GM12878 (cell line): ENCODE results near the gene VPS18. TPM values are rescaled to one million over a fixed set of nuclear protein-coding genes. Genes with fewer than 3 reads are reported as not detected.

Source experiments
- ATAC-seq: fragments of 200-7000 bp; cut with Tn5 transposase; 3 replicates; pipeline ENCODE4 v1.9.1; 2020; ENCODE audit warnings: mild to moderate bottlenecking, moderate library complexity
- BruUV-seq: library from RNA; stranded (reverse); fragments of 400-500 nt; replicated peaks from 2 replicates; lab custom pipeline; 2021; lab: Mats Ljungman, UMichigan
- CTCF ChIA-PET: fragments of 300-600 bp; sonication (Branson Sonifier 250); formaldehyde crosslinking; extraction: SDS; loops from one replicate; lab custom pipeline; 2021; ENCODE audit warnings: inconsistent platforms; lab: Yijun Ruan, JAX
- POLR2A ChIA-PET: fragments of 350-600 bp; formaldehyde crosslinking; extraction: SDS; loops from one replicate; lab custom pipeline; 2021; ENCODE audit warnings: inconsistent platforms; lab: Charles Lee
- RAD21 ChIA-PET: fragments of 300-600 bp; sonication (Branson Sonifier 250); formaldehyde crosslinking; loops from one replicate; lab custom pipeline; 2023; ENCODE audit warnings: antibody characterized with exemption; ENCODE audit not compliant: unreplicated experiment; lab: Charles Lee
- SMC1A ChIA-PET: fragments of 300-600 bp; sonication (Branson Sonifier 250); formaldehyde crosslinking; loops from one replicate; lab custom pipeline; 2023; ENCODE audit not compliant: unreplicated experiment, uncharacterized antibody; lab: Charles Lee
- DNase-seq: peaks from one replicate; pipeline ENCODE4 v3.0.0-alpha.2; 2011; ENCODE audit warnings: low read depth, low spot score
- FAIRE-seq: peaks from 3 replicates; lab custom pipeline; 2011; peaks lifted over from hg19 to GRCh38; lab: Jason Lieb, UNC
- H2AFZ ChIP-seq: 2 replicates; pipeline ENCODE4 v1.6.0; 2011; ENCODE audit warnings: low read depth, low read length, control low read depth; ENCODE audit not compliant: control insufficient read depth
- H3K27ac ChIP-seq: 2 replicates; pipeline ENCODE4 v1.5.1; 2011; ENCODE audit warnings: control low read depth; ENCODE audit not compliant: control insufficient read depth, insufficient read depth
- H3K27me3 ChIP-seq, 2 experiments: replicated peaks in 1 of 2; 2 replicates each; pipeline versions ENCODE4 v1.6.0 to v1.6.1; 2011; ENCODE audit warnings: low read length in 1 of 2; ENCODE audit not compliant: control insufficient read depth in 2 of 2, insufficient read depth in 2 of 2
- H3K36me3 ChIP-seq, 2 experiments: 2 replicates each; pipeline ENCODE4 v1.5.1; 2011; ENCODE audit warnings: low read length in 1 of 2; ENCODE audit not compliant: control insufficient read depth in 2 of 2, insufficient read depth in 2 of 2
- H3K4me1 ChIP-seq: 2 replicates; pipeline ENCODE4 v1.6.1; 2011; ENCODE audit warnings: mild to moderate bottlenecking, low read length, moderate library complexity, mixed read lengths; ENCODE audit not compliant: control insufficient read depth, insufficient read depth
- H3K4me2 ChIP-seq: 2 replicates; pipeline ENCODE4 v1.6.0; 2011; ENCODE audit warnings: control low read depth; ENCODE audit not compliant: control insufficient read depth, insufficient read depth
- H3K4me3 ChIP-seq: fragments of 200-600 bp; sonication (generic); 2 replicates; pipeline ENCODE4 v1.5.1; 2016
- H3K79me2 ChIP-seq: 2 replicates; pipeline ENCODE4 v1.6.0; 2011; ENCODE audit warnings: low read length; ENCODE audit not compliant: control insufficient read depth, insufficient read depth
- H3K9ac ChIP-seq: 2 replicates; pipeline ENCODE4 v1.8.0; 2011; ENCODE audit warnings: low read length, control low read depth, mixed read lengths; ENCODE audit not compliant: control insufficient read depth, insufficient read depth
- H3K9me3 ChIP-seq: replicated peaks from 3 replicates; pipeline ENCODE4 v1.5.1; 2011; ENCODE audit warnings: mild to moderate bottlenecking, low read length; ENCODE audit not compliant: control insufficient read depth, insufficient read depth
- H4K20me1 ChIP-seq: 2 replicates; pipeline ENCODE4 v1.6.0; 2011; ENCODE audit not compliant: control insufficient read depth, insufficient read depth
- BCL11A ChIP-seq: IDR thresholded peaks from 2 replicates; pipeline ENCODE4 v1.6.1; 2011; ENCODE audit warnings: low read depth, low read length
- ETV6 ChIP-seq, 2 experiments: fragments of 450-650 bp in 1 of 2; IDR thresholded peaks in 1 of 2; conservative IDR thresholded peaks in 1 of 2; 2 replicates each; pipeline ENCODE4 v1.6.1; 2014; ENCODE audit warnings: antibody characterized with exemption in 1 of 2, borderline replicate concordance in 1 of 2, low read depth in 1 of 2, mild to moderate bottlenecking in 1 of 2, moderate library complexity in 1 of 2
- IRF4 ChIP-seq: IDR thresholded peaks from 2 replicates; pipeline ENCODE4 v1.6.1; 2011; ENCODE audit warnings: low read depth, low read length
- IRF5 ChIP-seq: fragments of 450-650 bp; IDR thresholded peaks from 2 replicates; pipeline ENCODE4 v1.6.1; 2017; ENCODE audit warnings: borderline replicate concordance
- MTA2 ChIP-seq: fragments of 450-650 bp; IDR thresholded peaks from 2 replicates; pipeline ENCODE4 v1.6.1; 2016; ENCODE audit warnings: low read depth, mild to moderate bottlenecking, moderate library complexity
- NFYA ChIP-seq: IDR thresholded peaks from 2 replicates; pipeline ENCODE4 v1.6.1; 2011; ENCODE audit warnings: low read depth, mild to moderate bottlenecking, low read length, improper control_type of control experiment, borderline replicate concordance
- RELA ChIP-seq: fragments of 450-650 bp; IDR thresholded peaks from 2 replicates; pipeline ENCODE4 v1.8.0; 2014; ENCODE audit warnings: borderline replicate concordance; ENCODE audit not compliant: partially characterized antibody
- RFX5 ChIP-seq: IDR thresholded peaks from 2 replicates; pipeline ENCODE4 v1.6.1; 2011; ENCODE audit warnings: low read depth, low read length, improper control_type of control experiment
- SPI1 ChIP-seq: IDR thresholded peaks from 2 replicates; pipeline ENCODE4 v1.6.1; 2011; ENCODE audit warnings: low read depth, mild to moderate bottlenecking, low read length, moderate library complexity, borderline replicate concordance; ENCODE audit not compliant: insufficient read depth
- SREBF2 ChIP-seq: IDR thresholded peaks from 2 replicates; pipeline ENCODE4 v1.6.1; 2012; ENCODE audit warnings: mild to moderate bottlenecking, low read length
- ZBED1 ChIP-seq: IDR thresholded peaks from 2 replicates; pipeline ENCODE4 v1.6.1; 2016; ENCODE audit warnings: borderline replicate concordance
- ZBTB11 ChIP-seq: fragments of 450-650 bp; formaldehyde crosslinking; IDR thresholded peaks from 2 replicates; pipeline ENCODE4 v1.5.0; 2022; ENCODE audit warnings: mild to moderate bottlenecking, missing genetic modification characterization
- ZBTB33 ChIP-seq: fragments of 450-650 bp; IDR thresholded peaks from 2 replicates; pipeline ENCODE4 v1.6.1; 2017; ENCODE audit warnings: mild to moderate bottlenecking
- ZNF622 ChIP-seq: fragments of 450-650 bp; IDR thresholded peaks from 2 replicates; pipeline ENCODE4 v1.6.1; 2017; ENCODE audit warnings: mild to moderate bottlenecking, inconsistent platforms
- ZSCAN29 ChIP-seq: fragments of 450-650 bp; IDR thresholded peaks from 2 replicates; pipeline ENCODE4 v1.6.1; 2017; ENCODE audit warnings: mild to moderate bottlenecking, moderate library complexity
- WGBS: methylation state at CpG from one replicate; pipeline ENCODE4 v1.1.6; 2016; ENCODE audit warnings: low lambda C conversion rate; ENCODE audit not compliant: insufficient replicate concordance, insufficient coverage; ENCODE audit errors: missing lambda C conversion rate; 5-methylcytosine and 5-hydroxymethylcytosine counted together
- in situ Hi-C: fragments of 300-500 bp; cut with MboI; formaldehyde crosslinking; loops from 9 replicates; pipeline ENCODE4 v1.14.3; 2018; ENCODE audit warnings: mixed read lengths
- intact Hi-C: fragments of 100-400 bp; cut with micrococcal nuclease; formaldehyde crosslinking; loops from one replicate; pipeline ENCODE4 v1.14.2; 2022; ENCODE audit not compliant: unreplicated experiment
- polyA plus RNA-seq, 11 experiments: library from polyadenylated mRNA; depleted of rRNA in 4 of 11; unstranded in 6 of 11; stranded (reverse) in 5 of 11; fragments of >200 nt; fragmentation: Nextera tagmentation in 4 of 11; fragmentation: Illumina TruSeq in 1 of 11; extraction: Ambion mirVana in 4 of 11; extraction: Trizol in 1 of 11; gene quantifications; 1 replicate in 1 of 11; 2 replicates in 10 of 11; pipeline versions ENCODE4 v1.2.1 to v1.2.3, GENCODE V29; 2011 to 2016; ENCODE audit warnings: inconsistent platforms in 2 of 11, missing spikeins in 2 of 11, low read depth in 1 of 11
- total RNA-seq, 4 experiments: library from RNA; depleted of rRNA in 3 of 4; stranded (reverse); fragments of >200 nt in 3 of 4; fragmentation: Illumina TruSeq in 1 of 4; extraction: Trizol in 1 of 4; gene quantifications; 2 replicates each; pipeline versions ENCODE4 v1.2.1 to v1.2.3, GENCODE V29; 2013 to 2021

VPS18 gene
- total and polyA plus RNA-seq, 10 of the 15 experiments (the other 5 are each of a cell fraction or from before 2014, with no cell fraction given): 0.71 to 20.4 (median 10.6) TPM

GRCh38 chr15:40873694-40874561 lies 20.3 kb upstream of the VPS18 start, which contains the start of gene RHOV:
TSS of gene RHOV (minus strand) at chr15:40874234. CDS start at chr15:40874139, 95 bp downstream.
- peak; percentile 80 for ATAC-seq
- intact Hi-C loops: loop anchor here (2.0 to 10.0 kb wide), 3 partner anchors 15 to 279 kb away; partner anchors contain the start of genes KNL1 and VPS18
- CTCF ChIA-PET: interaction anchor here (0.6 to 6.0 kb wide), 9 partner anchors 21 to 310 kb away, joined by 3 to 57 read pairs (median 4); partner anchors contain the start of genes RAD51 and VPS18
- TF ChIP-seq IRF5: no peak
- TF ChIP-seq SREBF2: no peak
- 0 out of 2 replicates have a peak, but pooled peaks have one; percentile 24 for TF ChIP-seq ZSCAN29
- TF ChIP-seq ZBTB33: no peak
- TF ChIP-seq ZBTB11 (CRISPR knock-in tag): no peak
- TF ChIP-seq IRF4: no peak
- no peak for TF ChIP-seq ZNF622
- no peak for TF ChIP-seq NFYA
- no peak for TF ChIP-seq MTA2
- no peak for TF ChIP-seq RFX5
- TF ChIP-seq RELA: no peak
- no peak for TF ChIP-seq BCL11A
- no peak for TF ChIP-seq ETV6 (conservative IDR thresholded peaks at IDR 0.05 in 1 of 2, IDR thresholded peaks at IDR 0.05 in 1 of 2; ENCODE audit: borderline replicate concordance in 1 of 2, low read depth in 1 of 2)
- TF ChIP-seq SPI1: no peak
- TF ChIP-seq ZBED1: no peak

More at GRCh38 chr15:40873694-40874561, 20.3 kb upstream of the VPS18 start, which contains the start of gene RHOV:
- Histone ChIP-seq H3K9ac (peak within 1 kb of the TSS; percentile 65), H3K36me3 (no peaks in the 10 kb centered on the region), H3K79me2 (peaks cover 5% of the 10 kb centered on the region), H3K4me2 (peak within 1 kb of the TSS; percentile 89), H3K27me3 (no peaks in the 10 kb centered on the region), H2AFZ (peak within 1 kb of the TSS; percentile 75), H4K20me1 (no peaks in the 10 kb centered on the region), H3K27ac (peak within 1 kb of the TSS; percentile 78), H3K4me3 (peak within 1 kb of the TSS; percentile 65), H3K9me3 (no peaks in the 10 kb centered on the region), H3K4me1 (peaks cover 37% of the 10 kb centered on the region)
- RAD21 ChIA-PET: interaction anchor here (0.5 to 14.2 kb wide), 8 partner anchors 12 to 1828 kb away, joined by 3 to 551 read pairs (median 6); partner anchors contain the start of genes DNAJC17, RAD51, VPS18 and ZFYVE19
- no peak for FAIRE-seq
- SMC1A ChIA-PET: interaction anchor here (0.7 to 14.4 kb wide), 5 partner anchors 13 to 179 kb away, joined by 3 to 454 read pairs (median 14); partner anchors contain the start of genes RAD51 and VPS18
- in situ Hi-C loops: no loop called here
- POLR2A ChIA-PET: interaction anchor here (0.6 to 9.5 kb wide), 12 partner anchors 7 to 458 kb away, joined by 3 to 220 read pairs (median 5); partner anchors contain the start of genes CCDC32, DNAJC17, GCHFR and OIP5
- DNase-seq: no peak
- WGBS: 4% methylated on average over 58 of the region's 74 CpGs
- no TSS peak for BruUV-seq
